ENCODE measurements around the gene ECHS1. TPM values are rescaled to one million over a fixed set of nuclear protein-coding genes. Genes with fewer than 3 reads are reported as not detected.

The ECHS1 gene
- total and polyA plus RNA-seq, 9 of the 15 experiments (the other 6 are each of a cell fraction or from before 2014, with no cell fraction given): 16.6 to 100 (median 68.1) TPM

DNA sequence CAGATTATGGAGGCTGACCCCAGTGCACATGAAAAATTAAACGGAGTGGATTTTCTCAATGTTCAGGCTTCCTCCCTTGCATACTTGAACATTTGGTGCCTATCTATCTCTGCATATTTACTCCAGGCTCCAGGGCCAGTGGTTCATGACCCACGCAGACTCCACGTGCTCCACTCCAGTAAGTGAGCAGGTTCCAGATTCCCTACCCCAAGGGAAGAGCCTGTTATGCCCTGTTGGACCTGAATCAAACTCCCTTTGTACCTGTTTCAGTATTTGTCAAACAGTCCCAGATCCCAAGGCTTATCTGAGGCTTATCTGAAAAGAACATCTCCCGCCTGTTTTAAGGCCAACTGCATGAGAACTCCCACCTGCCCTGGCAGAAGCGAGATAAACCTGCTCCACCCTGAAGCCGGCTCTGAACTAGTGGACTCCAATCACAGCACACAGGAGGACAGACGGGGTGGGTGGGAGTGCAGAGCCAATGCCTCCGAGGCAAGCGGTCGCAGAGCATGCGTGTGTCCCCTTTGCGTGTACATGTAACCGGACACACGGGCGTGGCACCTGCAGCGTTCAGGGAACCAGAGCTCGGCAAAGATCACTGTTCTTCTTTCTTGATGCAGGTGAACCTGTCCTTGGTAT is 13.1 kb downstream of the ECHS1 start (continued):
- TF ChIP-seq, protein P1, sequence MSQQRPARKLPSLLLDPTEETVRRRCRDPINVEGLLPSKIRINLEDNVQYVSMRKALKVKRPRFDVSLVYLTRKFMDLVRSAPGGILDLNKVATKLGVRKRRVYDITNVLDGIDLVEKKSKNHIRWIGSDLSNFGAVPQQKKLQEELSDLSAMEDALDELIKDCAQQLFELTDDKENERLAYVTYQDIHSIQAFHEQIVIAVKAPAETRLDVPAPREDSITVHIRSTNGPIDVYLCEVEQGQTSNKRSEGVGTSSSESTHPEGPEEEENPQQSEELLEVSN (IDR thresholded peaks at IDR 0.05; ENCODE audit: borderline replicate concordance in 1 of 2, extremely low read depth in 1 of 2, insufficient read depth in 1 of 2, insufficient read length in 1 of 2, low read depth in 1 of 2, low read length in 1 of 2, poor library complexity in 1 of 2, severe bottlenecking in 1 of 2): peak; percentile 50 to 85
- no peak for TF ChIP-seq ZNF311 (CRISPR knock-in tag; IDR thresholded peaks at IDR 0.05)
- no peak for TF ChIP-seq MCM5 (IDR thresholded peaks at IDR 0.05; ENCODE audit: low read depth)
- no peak for TF ChIP-seq RHOXF2B (CRISPR knock-in tag; conservative IDR thresholded peaks at IDR 0.05)
- TF ChIP-seq ZNF57 (CRISPR knock-in tag; IDR thresholded peaks at IDR 0.05): no peak
- no peak for TF ChIP-seq MLLT1 (IDR thresholded peaks at IDR 0.05)
- TF ChIP-seq HES1 (IDR thresholded peaks at IDR 0.05; ENCODE audit: low read depth): no peak; the same call in 1 of the 2 replicates
- TF ChIP-seq SOX6 (IDR thresholded peaks at IDR 0.05): no peak
- no peak for TF ChIP-seq ZNF695 (CRISPR knock-in tag; IDR thresholded peaks at IDR 0.05)
- TF ChIP-seq, protein P2, sequence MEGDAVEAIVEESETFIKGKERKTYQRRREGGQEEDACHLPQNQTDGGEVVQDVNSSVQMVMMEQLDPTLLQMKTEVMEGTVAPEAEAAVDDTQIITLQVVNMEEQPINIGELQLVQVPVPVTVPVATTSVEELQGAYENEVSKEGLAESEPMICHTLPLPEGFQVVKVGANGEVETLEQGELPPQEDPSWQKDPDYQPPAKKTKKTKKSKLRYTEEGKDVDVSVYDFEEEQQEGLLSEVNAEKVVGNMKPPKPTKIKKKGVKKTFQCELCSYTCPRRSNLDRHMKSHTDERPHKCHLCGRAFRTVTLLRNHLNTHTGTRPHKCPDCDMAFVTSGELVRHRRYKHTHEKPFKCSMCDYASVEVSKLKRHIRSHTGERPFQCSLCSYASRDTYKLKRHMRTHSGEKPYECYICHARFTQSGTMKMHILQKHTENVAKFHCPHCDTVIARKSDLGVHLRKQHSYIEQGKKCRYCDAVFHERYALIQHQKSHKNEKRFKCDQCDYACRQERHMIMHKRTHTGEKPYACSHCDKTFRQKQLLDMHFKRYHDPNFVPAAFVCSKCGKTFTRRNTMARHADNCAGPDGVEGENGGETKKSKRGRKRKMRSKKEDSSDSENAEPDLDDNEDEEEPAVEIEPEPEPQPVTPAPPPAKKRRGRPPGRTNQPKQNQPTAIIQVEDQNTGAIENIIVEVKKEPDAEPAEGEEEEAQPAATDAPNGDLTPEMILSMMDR (IDR thresholded peaks at IDR 0.05 in 2 of 3, conservative IDR thresholded peaks at IDR 0.05 in 1 of 3; ENCODE audit: insufficient read depth in 2 of 3, low read depth in 1 of 3, low read length in 3 of 3): no peak
- TF ChIP-seq TCF7 (IDR thresholded peaks at IDR 0.05; ENCODE audit: borderline replicate concordance): no peak
- TF ChIP-seq, protein P3, sequence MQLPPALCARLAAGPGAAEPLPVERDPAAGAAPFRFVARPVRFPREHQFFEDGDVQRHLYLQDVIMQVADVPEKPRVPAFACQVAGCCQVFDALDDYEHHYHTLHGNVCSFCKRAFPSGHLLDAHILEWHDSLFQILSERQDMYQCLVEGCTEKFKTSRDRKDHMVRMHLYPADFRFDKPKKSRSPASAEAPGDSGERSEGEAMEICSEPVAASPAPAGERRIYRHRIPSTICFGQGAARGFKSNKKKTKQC (CRISPR knock-in tag; IDR thresholded peaks at IDR 0.05): no peak
- peak; percentile 60; the same call in 1 of the 2 replicates for TF ChIP-seq PML (IDR thresholded peaks at IDR 0.05; ENCODE audit: low read length)
- TF ChIP-seq ZFP1 (CRISPR knock-in tag; IDR thresholded peaks at IDR 0.05): no peak
- TF ChIP-seq MCM7 (IDR thresholded peaks at IDR 0.05): no peak
- TF ChIP-seq TCFL5 (CRISPR knock-in tag; conservative IDR thresholded peaks at IDR 0.05): no peak
- TF ChIP-seq, protein P4, sequence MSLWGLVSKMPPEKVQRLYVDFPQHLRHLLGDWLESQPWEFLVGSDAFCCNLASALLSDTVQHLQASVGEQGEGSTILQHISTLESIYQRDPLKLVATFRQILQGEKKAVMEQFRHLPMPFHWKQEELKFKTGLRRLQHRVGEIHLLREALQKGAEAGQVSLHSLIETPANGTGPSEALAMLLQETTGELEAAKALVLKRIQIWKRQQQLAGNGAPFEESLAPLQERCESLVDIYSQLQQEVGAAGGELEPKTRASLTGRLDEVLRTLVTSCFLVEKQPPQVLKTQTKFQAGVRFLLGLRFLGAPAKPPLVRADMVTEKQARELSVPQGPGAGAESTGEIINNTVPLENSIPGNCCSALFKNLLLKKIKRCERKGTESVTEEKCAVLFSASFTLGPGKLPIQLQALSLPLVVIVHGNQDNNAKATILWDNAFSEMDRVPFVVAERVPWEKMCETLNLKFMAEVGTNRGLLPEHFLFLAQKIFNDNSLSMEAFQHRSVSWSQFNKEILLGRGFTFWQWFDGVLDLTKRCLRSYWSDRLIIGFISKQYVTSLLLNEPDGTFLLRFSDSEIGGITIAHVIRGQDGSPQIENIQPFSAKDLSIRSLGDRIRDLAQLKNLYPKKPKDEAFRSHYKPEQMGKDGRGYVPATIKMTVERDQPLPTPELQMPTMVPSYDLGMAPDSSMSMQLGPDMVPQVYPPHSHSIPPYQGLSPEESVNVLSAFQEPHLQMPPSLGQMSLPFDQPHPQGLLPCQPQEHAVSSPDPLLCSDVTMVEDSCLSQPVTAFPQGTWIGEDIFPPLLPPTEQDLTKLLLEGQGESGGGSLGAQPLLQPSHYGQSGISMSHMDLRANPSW (CRISPR knock-in tag; IDR thresholded peaks at IDR 0.05): no peak
- TF ChIP-seq TBP (optimal IDR thresholded peaks at IDR 0.05; ENCODE audit: low read depth, low read length): no peak
- no peak for TF ChIP-seq STAG1 (CRISPR knock-in tag; IDR thresholded peaks at IDR 0.05; ENCODE audit: borderline replicate concordance)
- TF ChIP-seq, protein P5, sequence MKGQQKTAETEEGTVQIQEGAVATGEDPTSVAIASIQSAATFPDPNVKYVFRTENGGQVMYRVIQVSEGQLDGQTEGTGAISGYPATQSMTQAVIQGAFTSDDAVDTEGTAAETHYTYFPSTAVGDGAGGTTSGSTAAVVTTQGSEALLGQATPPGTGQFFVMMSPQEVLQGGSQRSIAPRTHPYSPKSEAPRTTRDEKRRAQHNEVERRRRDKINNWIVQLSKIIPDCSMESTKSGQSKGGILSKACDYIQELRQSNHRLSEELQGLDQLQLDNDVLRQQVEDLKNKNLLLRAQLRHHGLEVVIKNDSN (CRISPR knock-in tag; IDR thresholded peaks at IDR 0.05): no peak
